HepG2 (cell line): ENCODE results near the gene KIF9.

Experiments used
- CCAR2 ChIP-seq: fragments of 200-400 bp; formaldehyde crosslinking; optimal IDR thresholded peaks from 2 replicates; pipeline ENCODE3; 2018; ENCODE audit warnings: low read depth, mild to moderate bottlenecking, low read length, moderate library complexity
- CEBPG ChIP-seq: IDR thresholded peaks from 2 replicates; pipeline ENCODE4 v1.6.1; 2016
- ETV5 ChIP-seq: IDR thresholded peaks from 2 replicates; pipeline ENCODE4 v1.6.1; 2018; ENCODE audit warnings: missing biosample characterization, missing genetic modification reagents, inconsistent platforms, borderline replicate concordance
- EZH2 ChIP-seq: conservative IDR thresholded peaks from 2 replicates; pipeline ENCODE4 v1.6.1; 2012; ENCODE audit warnings: mild to moderate bottlenecking, low read depth, low read length, moderate library complexity
- FOXK1 ChIP-seq: sonication (generic); formaldehyde crosslinking; IDR thresholded peaks from 2 replicates; pipeline ENCODE4 v1.4.0; 2020; ENCODE audit warnings: low read depth, missing genetic modification reagents, borderline replicate concordance
- NFRKB ChIP-seq: fragments of 450-650 bp; IDR thresholded peaks from 2 replicates; pipeline ENCODE4 v1.6.1; 2017
- NR2C2 ChIP-seq: sonication (generic); formaldehyde crosslinking; IDR thresholded peaks from 2 replicates; pipeline ENCODE4 v1.4.0; 2020; ENCODE audit warnings: missing genetic modification reagents, mild to moderate bottlenecking, moderate library complexity, borderline replicate concordance
- STAG1 ChIP-seq: sonication (generic); formaldehyde crosslinking; IDR thresholded peaks from 2 replicates; pipeline ENCODE4 v1.4.0; 2020; ENCODE audit warnings: missing genetic modification reagents
- YY1 ChIP-seq: IDR thresholded peaks from 2 replicates; pipeline ENCODE4 v1.6.1; 2011; ENCODE audit warnings: low read length, low read depth, moderate library complexity, mild to moderate bottlenecking; ENCODE audit not compliant: insufficient read depth, insufficient replicate concordance
- ZFP90 ChIP-seq: sonication (generic); formaldehyde crosslinking; IDR thresholded peaks from 2 replicates; pipeline ENCODE4 v1.8.0; 2022; ENCODE audit warnings: missing genetic modification reagents, mild to moderate bottlenecking, inconsistent platforms, borderline replicate concordance
- ZNF496 ChIP-seq: sonication (generic); formaldehyde crosslinking; IDR thresholded peaks from 2 replicates; pipeline ENCODE4 v1.8.1; 2023; ENCODE audit warnings: mild to moderate bottlenecking, moderate library complexity, missing genetic modification reagents; ENCODE audit not compliant: insufficient replicate concordance
- TF ChIP-seq, protein P1 (sequence below): sonication (generic); formaldehyde crosslinking; IDR thresholded peaks from 2 replicates; pipeline ENCODE4 v1.5.0; 2020; ENCODE audit warnings: mild to moderate bottlenecking, missing genetic modification reagents, moderate library complexity

DNA sequence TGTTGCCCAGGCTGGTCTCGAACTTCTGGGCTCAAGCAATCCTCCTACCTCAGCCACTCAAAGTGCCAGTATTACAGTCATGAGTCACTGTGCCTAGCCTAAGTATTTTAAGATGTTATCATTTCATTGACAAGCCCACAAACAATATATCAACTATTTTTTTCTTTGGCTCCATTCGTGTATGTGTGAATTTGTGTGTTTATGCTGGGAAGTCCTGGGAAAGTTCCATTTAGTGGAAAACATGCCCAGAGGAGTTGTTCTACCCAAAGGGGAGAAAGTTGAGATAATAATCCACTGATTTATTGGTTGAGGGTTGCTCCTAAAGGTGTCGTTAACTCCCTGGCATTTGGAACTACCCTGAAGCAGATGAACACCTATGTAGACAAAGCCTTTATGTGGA lies 58.8 kb downstream of the KIF9 start:
- TF ChIP-seq NFRKB (no peak), ZNF496 (CRISPR knock-in tag) (no peak), EZH2 (no peak), CEBPG (CRISPR knock-in tag) (no peak), STAG1 (CRISPR knock-in tag) (no peak), ZFP90 (CRISPR knock-in tag) (no peak), CCAR2 (no peak), ETV5 (no peak), FOXK1 (CRISPR knock-in tag) (no peak), NR2C2 (CRISPR knock-in tag) (no peak), YY1 (no peak)
- TF ChIP-seq, protein P1, sequence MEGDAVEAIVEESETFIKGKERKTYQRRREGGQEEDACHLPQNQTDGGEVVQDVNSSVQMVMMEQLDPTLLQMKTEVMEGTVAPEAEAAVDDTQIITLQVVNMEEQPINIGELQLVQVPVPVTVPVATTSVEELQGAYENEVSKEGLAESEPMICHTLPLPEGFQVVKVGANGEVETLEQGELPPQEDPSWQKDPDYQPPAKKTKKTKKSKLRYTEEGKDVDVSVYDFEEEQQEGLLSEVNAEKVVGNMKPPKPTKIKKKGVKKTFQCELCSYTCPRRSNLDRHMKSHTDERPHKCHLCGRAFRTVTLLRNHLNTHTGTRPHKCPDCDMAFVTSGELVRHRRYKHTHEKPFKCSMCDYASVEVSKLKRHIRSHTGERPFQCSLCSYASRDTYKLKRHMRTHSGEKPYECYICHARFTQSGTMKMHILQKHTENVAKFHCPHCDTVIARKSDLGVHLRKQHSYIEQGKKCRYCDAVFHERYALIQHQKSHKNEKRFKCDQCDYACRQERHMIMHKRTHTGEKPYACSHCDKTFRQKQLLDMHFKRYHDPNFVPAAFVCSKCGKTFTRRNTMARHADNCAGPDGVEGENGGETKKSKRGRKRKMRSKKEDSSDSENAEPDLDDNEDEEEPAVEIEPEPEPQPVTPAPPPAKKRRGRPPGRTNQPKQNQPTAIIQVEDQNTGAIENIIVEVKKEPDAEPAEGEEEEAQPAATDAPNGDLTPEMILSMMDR (CRISPR knock-in tag) = no peak
